Right forelimb (tissue), 1 donor: ENCODE measurements around the gene ZBTB11.
"Not testable (repeated sequence)": the region's sequence is repeated elsewhere in the genome, so short reads cannot be mapped to it uniquely, and the experiment has no call there.

ENCODE experiments used
- DNase-seq: peaks from one replicate; pipeline ENCODE4 v3.0.0-alpha.2; 2018

The ZBTB11 gene

DNA sequence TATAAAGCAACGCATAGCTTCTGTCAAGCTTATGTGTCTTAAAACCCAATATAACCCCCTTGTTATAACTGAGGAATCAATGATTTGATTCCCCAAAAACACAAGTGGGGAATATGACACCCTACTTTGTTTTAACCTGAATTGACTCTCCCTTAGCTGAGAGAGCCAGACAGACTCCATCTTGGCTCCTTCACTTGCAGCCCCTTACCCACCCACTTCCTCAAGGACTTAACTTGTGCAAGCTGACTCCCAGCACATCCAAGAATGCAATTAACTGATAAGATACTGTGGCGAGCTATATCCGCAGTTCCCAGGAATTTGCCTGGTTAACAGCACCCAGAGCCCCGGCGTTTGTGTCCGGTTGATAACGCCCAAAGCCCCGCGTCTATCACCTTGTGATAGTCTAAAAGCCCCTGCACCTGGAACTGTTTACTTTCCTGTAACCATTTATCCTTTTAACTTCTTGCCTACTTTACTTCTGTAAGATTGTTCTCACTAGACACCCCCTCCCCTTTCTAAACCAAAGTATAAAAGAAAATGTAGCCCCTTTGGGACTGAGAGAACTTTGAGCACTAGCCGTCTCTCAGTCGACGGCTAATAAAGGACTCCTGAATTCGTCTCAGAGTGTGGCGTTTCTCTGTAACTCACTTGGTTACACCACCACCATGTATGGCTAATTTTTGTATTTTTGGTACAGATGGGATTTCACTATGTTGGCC lies 35.4 kb downstream of the ZBTB11 start:
- DNase-seq, result not testable (repeated sequence)

DNA sequence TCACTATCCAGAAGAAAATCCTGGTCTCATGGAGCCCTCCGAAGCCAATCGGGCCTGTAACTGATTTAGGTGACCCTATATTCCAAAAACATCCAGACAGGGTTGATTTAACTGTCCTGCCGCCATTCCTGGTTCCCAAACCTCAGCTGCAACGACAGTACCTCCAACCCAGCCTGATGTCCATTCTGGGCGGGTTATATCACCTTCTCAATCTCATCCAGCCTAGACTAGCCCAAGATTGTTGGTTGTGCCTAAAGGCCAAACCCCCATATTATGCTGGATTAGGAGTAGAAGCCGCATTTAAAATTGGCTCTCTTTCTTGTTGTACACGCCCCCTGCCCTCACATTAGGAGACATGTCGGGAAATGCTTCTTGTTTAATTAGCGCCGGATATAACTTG lies 36.7 kb downstream of the ZBTB11 start:
- DNase-seq, result no peak

DNA sequence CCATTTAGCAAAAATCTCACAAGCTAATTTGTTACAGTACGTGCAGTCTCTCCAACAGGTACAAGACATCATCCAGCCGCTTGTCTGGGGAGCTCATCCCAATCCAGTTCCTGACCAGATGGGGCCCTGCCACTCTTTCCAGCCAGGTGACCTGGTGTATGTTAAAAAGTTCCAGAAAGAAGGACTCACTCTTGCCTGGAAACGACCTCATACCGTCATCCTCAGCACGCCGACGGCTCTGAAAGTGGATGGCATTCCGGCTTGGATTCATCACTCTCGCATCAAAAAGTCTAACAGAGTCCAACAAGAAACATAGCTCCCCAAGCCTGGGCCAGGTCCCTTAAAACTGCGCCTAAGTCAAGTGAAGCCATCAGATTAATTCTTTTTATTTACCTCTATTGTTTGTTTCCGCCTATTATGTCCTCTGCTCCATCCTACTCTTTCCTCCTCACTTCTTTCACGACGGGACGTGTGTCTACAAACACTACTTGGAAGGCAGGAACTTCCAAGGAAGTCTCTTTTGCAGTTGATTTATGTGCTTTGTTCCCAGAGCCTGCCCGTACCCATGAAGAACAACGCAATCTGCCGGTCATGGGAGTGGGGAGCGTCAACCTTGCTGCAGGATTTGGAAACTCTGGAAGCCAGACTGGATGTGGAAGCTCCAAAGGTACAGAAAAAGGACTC lies 37.5 kb downstream of the ZBTB11 start:
- DNase-seq, result no peak

DNA sequence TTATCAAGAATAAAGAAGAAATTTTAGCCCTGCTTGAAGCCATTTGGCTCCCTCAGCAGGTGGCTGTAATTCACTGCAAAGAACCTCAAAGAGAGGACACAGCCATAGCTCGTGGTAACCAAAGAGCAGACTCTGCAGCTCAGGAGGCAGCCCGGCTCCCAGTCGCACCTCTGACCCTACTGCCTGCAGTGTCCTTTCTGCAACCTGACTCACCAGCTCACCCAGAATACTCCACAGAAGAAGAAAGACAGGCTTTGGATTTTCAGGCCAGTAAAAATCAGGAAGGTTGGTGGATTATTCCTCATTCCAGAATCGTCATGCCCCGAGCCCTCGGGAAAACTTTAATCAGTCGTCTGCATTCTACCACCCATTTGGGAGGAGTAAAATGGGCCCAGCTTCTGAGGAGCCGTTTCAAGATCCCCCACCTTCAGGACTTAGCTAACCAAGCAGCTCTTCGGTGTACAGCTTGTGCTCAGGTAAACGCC lies 38.6 kb downstream of the ZBTB11 start:
- no peak for DNase-seq

- no peak for DNase-seq
These were observed 39.5 kb downstream of the ZBTB11 start for GRCh38 chr3:101637451-101637850.

DNA sequence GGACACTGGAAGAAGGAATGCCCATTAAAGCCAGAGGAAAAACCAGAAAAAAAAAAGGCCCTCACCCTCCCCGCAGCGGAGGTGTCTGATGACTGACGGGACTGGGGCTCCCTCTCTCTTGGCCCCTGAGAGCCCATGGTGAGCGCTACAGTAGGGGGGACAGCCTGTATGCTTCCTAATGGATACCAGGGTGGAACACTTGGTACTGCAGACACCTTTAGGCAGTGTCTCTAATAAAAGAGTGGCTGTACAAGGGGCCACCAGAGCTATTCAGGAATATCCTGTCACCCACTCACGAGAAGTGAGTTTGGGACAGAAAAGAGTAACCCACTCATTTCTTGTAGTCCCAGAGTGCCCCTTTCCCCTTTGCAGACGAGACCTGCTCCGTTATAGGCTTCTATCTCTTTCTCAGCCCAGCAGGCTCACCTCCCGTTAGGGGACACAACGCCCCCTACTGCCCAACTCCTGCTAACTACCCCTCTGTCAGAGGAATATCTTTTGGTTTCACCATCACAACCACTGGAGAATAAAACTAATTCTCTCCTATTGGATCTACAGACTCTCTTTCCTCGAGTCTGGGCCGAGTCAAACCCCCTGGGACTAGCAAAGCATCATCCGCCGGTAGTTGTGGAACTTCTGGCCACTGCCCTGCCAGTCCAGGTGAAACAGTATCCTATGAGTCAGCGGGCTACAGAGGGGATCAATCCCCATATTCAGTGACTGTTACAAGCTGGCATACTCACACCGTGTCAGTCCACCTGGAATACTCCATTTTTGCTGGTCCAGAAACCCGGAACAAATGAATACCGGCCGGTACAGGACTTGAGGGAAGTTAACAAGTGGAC lies 40.8 kb downstream of the ZBTB11 start:
- peak; percentile 47 for DNase-seq

DNA sequence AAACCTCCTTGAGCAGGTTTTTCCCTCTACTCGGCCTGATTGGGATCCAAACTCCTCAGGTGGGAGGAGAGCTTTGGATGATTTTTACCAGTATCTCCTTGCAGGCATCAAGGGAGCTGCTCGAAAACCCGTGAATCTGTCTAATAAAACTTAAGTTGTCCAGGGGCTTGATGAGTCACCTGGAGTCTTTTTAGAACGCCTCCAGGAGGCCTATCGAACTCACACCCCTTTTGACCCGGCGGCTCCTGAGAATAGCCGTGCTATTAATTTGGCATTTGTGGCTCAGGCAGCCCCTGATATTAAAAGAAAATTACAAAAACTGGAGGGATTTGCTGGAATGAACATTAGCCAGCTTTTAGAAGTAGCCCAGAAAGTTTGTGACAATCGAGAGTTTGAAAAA lies 41.6 kb downstream of the ZBTB11 start:
- no peak for DNase-seq

DNA sequence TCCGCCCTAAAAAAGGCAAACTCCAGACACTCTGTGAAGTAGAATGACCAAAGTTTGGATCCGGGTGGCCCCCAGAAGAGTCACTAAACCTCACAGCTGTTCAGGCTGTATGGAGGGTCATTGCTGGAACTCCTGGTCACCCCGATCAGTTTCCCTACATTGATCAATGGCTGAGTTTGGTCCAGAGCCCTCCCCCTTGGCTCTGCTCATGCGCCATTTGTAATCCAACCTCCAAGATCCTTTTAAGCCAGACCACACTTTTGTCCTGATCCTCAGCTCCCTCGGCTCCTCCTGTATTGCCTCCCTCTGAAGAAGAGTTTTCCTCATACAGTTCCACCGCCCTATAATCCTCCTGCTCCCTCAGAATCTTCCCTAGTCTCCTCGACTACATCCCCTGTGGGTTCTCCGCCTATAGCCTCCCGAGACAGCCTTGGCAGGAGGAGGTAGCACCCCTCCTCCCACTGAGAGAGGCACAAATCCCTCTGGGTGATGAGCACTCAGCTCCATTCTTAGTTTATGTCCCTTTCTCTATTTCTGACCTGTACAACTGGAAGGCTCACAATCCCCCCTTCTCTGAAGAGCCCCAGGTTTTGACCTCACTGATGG lies 42.2 kb downstream of the ZBTB11 start:
- no peak for DNase-seq

- no peak for DNase-seq
These were observed 43.7 kb downstream of the ZBTB11 start for GRCh38 chr3:101633186-101633585.

DNA sequence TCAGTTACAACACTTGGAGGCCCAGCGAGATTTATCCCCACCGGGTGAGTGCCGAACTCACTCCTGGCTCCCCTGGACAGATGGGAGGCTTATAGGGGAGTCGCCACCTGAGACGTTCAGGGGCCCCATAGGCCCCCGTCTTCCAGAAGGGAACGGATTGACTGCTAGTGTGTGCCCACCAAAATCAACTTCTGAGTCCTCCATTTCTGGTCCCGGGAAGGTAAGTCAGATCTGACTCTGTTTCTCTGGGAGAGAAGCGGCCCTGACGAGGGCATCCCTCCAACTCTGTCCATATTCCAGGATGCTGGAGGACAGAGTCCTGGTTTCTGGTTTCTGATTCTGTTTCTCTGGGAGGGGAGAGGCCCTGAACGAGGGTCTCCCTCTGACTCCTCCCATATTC lies 44.3 kb downstream of the ZBTB11 start:
- no peak for DNase-seq

GRCh38 chr3:101631959-101632358 lies 45.0 kb downstream of the ZBTB11 start:
- not testable (repeated sequence) for DNase-seq

- DNase-seq, result no peak
These were observed 45.7 kb downstream of the ZBTB11 start for GRCh38 chr3:101631098-101631796.

- no peak for DNase-seq
These were observed 47.7 kb downstream of the ZBTB11 start for GRCh38 chr3:101629219-101629618.

- no peak for DNase-seq
These were observed 51.1 kb downstream of the ZBTB11 start for GRCh38 chr3:101625879-101626278.

DNA sequence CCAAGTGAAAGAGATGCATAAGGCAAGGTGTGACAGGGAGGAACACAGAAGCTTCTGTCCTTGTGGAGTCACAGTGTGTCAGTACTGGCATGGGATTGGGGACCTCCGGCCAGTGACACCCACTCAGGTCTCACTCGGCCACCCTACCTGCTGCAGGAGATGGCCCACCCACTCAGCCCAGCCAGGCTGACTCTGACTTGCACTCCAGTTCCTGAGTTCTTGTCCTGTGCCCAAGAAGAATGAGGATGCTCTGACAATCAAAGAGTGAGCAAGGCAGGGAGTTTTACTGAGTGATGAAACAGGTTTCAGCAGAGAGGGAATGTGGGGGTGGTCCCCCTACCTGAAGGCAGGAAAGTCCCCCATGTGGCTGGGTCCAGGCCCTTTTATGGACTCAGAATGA lies 52.1 kb downstream of the ZBTB11 start:
- no peak for DNase-seq

- no peak for DNase-seq
These were observed 53.3 kb downstream of the ZBTB11 start for GRCh38 chr3:101623656-101624055.

DNA sequence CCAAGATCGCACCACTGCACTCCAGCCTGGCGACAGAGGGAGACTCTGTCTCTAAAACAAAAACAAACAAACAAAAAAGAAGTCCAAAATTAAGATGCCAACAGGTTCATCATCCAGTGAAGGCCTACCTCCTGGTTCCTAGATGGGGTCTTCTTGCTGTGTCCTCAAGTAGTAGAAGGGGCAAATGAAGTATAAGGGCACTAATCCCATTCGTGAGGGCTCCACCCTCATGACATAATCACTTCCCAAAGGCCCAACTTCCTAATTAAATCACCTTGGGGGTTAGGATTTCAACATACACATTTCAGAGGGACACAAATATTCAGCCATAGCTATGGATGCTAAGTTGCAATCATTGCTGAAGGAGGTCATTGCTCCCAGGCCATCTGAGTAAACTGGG lies 57.2 kb downstream of the ZBTB11 start:
- no peak for DNase-seq

DNA sequence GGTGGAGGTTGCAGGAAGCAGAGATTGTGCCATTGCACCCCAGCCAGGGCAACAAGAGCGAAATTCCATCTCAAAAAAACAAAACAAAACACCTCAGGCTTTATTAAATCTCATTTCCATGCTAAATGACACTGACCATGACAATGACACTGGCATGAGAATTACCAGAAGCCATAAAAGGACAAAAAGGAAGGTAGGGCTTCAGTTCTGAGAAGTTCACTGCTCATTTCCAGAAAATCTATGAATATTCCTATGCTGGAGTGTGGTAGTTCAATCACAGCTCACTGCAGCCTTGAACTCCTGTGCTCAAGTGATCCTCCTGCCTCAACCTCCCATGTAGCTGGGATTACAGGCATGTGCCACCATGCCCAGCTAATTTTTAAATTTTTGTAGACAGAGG lies 58.2 kb downstream of the ZBTB11 start:
- no peak for DNase-seq

DNA sequence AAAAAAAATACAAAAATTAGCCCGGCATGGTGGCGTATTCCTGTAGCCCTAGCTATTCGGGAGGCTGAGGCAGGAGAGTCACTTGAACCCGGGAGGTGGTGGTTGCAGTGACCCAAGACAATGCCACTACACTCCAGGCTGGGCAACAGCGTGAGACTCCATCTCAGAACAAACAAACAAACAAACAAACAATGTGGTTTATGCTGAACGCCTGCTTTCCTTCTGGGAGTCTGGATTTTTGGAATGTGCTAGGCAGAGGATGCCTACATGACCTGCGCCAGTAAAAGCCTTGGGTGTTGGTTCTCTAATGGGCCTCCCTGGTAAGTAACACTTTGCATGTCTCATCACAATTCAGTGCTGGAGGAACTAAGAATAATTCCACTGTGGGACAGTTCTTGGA lies 59.5 kb downstream of the ZBTB11 start:
- no peak for DNase-seq

DNA sequence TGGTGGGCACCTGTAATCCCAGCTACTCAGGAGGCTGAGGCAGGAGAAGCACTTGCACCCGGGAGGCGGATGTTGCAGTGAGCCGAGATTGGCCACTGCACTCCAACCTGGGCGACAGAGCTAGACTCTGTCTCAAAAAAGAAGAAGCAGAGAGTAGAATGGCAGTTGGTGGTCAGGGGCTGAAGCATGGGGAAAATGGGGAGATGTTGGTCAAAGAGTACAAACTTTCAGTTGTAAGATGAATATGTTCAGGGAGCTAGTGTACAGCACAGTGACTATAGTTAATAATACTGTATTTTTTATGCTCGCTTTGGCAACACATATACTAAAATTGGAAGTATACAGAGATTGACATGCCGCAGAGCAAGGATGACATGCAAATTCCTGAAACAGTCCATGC lies 61.4 kb downstream of the ZBTB11 start:
- no peak for DNase-seq

- DNase-seq, result not testable (repeated sequence)
These were observed 63.9 kb downstream of the ZBTB11 start for GRCh38 chr3:101613014-101613413.

DNA sequence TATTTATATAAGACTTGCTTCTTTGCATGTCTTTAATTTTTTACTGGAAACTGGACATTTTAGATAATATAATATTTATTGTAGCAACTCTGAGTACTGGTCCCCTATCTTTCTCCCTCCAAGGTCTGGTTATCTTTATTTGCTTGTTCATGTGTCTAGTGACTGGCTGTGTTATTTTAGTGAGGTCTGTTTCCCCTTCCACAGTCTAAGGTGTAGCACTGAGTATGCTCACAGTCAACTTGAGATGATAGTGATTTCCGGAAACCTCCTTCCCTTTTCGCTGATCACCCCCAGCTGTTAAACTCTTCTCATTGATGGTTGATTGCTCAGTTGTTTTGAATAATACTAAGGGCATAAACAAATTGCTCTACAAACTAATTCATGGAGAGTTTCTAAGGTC lies 65.9 kb downstream of the ZBTB11 start:
- no peak for DNase-seq

GRCh38 chr3:101605398-101605797 lies 71.5 kb downstream of the ZBTB11 start:
- DNase-seq, result not testable (repeated sequence)
